ENCODE data around the gene AMMECR1. TPM values are rescaled to one million over a fixed set of nuclear protein-coding genes. Genes with fewer than 3 reads are reported as not detected.
"Not testable (repeated sequence)": the region's sequence is repeated elsewhere in the genome, so short reads cannot be mapped to it uniquely, and the experiment has no call there.

The AMMECR1 gene
- polyA plus RNA-seq, 3 donors: 2.1 to 3.3 (median 2.9) TPM

DNA sequence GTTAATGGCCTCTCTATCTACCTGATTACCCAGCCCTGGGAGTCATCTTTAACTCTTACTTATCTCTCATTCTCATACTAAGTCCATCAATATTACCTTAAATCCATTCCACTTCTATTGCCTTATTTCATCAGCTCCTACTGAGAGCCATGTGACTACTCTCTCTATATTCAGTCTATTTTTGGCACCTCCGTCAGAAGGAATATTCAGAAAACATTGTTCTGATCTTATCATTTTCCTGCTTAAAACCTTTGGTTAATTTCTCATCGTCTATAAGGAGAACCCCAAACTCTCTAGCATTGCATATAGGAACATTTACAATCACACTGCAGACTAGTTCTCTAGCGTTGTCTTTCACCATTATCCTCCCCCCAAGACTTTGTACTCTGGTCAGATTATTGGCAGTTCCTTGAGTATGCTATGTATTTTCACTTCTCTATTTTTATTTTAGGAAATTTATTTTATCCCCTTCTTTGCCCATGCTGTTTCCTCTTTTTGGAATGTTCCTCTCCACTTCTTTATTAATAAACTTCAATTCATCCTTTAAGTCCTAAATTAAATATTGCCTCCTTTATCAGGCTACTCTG lies 13.7 kb upstream of the AMMECR1 start:
- Histone ChIP-seq H3K9ac (ENCODE audit: insufficient read depth, low read length, poor library complexity, severe bottlenecking) (no peak overlapping the region), H3K27me3 (ENCODE audit: control insufficient read depth in 2 of 2, insufficient read depth in 2 of 2, low read length in 2 of 2) (no peaks in the 10 kb centered on the region), H3K27ac (ENCODE audit: low read depth in 1 of 2, low read length in 2 of 2) (no peak overlapping the region), H3K36me3 (replicated peaks in 1 of 2; ENCODE audit: control insufficient read depth in 1 of 2, insufficient read depth in 2 of 2, low read length in 2 of 2) (no peaks in the 10 kb centered on the region), H3K4me1 (ENCODE audit: control insufficient read depth in 1 of 2, insufficient read depth in 2 of 2, low read length in 2 of 2) (peaks cover 31 to 33% of the 10 kb centered on the region in 2 donors), H2AFZ (ENCODE audit: insufficient read depth, low read depth, low read length, poor library complexity, severe bottlenecking) (no peak overlapping the region), H4K20me1 (ENCODE audit: insufficient read depth, low read length) (no peaks in the 10 kb centered on the region), H3K79me2 (ENCODE audit: insufficient read depth, low read length) (no peaks in the 10 kb centered on the region), H3K9me3 (replicated peaks in 1 of 2; ENCODE audit: control insufficient read depth in 1 of 2, insufficient read depth in 1 of 2, low read length in 2 of 2) (no peaks in the 10 kb centered on the region), H3K4me2 (replicated peaks; ENCODE audit: extremely low read depth, low read length, poor library complexity, severe bottlenecking) (peak overlapping the region; percentile 33), H3K4me3 (replicated peaks in 1 of 3; ENCODE audit: low read depth in 2 of 3, low read length in 3 of 3) (peak overlapping the region in 1 of 3 experiments; percentile 11)
- H3K4me3 Mint-ChIP-seq: no peak overlapping the region
- peak; percentile 0 to 28 (median 14) for DNase-seq
- no peaks in the 10 kb centered on the region for H3K27me3 Mint-ChIP-seq (ENCODE audit: low read depth in 3 of 3)
- H3K27ac Mint-ChIP-seq: no peak overlapping the region
- intact Hi-C loops (cut with micrococcal nuclease): no loop called here
- peaks cover 0 to 3% (median 0%) of the 10 kb centered on the region in 7 donors for H3K9me3 Mint-ChIP-seq
- H3K36me3 Mint-ChIP-seq: no peaks in the 10 kb centered on the region
- WGBS (ENCODE audit: insufficient coverage): no CpG with 5 or more reads among the region's 3 CpGs
- TF ChIP-seq, protein P1, sequence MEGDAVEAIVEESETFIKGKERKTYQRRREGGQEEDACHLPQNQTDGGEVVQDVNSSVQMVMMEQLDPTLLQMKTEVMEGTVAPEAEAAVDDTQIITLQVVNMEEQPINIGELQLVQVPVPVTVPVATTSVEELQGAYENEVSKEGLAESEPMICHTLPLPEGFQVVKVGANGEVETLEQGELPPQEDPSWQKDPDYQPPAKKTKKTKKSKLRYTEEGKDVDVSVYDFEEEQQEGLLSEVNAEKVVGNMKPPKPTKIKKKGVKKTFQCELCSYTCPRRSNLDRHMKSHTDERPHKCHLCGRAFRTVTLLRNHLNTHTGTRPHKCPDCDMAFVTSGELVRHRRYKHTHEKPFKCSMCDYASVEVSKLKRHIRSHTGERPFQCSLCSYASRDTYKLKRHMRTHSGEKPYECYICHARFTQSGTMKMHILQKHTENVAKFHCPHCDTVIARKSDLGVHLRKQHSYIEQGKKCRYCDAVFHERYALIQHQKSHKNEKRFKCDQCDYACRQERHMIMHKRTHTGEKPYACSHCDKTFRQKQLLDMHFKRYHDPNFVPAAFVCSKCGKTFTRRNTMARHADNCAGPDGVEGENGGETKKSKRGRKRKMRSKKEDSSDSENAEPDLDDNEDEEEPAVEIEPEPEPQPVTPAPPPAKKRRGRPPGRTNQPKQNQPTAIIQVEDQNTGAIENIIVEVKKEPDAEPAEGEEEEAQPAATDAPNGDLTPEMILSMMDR (IDR thresholded peaks at IDR 0.05): no peak
- H3K4me1 Mint-ChIP-seq: no peaks in the 10 kb centered on the region

DNA sequence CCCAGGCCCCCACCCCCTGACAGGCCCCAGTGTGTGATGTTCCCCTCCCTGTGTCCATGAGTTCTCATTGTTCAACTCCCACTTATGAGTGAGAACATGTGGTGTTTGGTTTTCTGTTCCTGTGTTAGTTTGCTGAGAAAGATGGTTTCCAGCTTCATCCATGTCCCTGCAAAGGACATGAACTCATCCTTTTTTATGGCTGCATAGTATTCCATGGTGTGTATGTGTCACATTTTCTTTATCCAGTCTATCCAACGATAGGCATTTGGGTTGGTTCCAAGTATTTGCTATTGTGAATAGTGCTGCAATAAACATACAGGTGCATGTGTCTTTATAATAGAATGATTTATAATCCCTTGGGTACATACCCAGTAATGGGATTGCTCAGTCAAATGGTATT lies 10.7 kb upstream of the AMMECR1 start:
- H3K79me2 ChIP-seq (ENCODE audit: insufficient read depth, low read length); H3K9ac ChIP-seq (ENCODE audit: insufficient read depth, low read length, poor library complexity, severe bottlenecking); H3K27me3 ChIP-seq (ENCODE audit: control insufficient read depth in 2 of 2, insufficient read depth in 2 of 2, low read length in 2 of 2); H4K20me1 ChIP-seq (ENCODE audit: insufficient read depth, low read length); H3K4me3 ChIP-seq (replicated peaks in 1 of 3; ENCODE audit: low read depth in 2 of 3, low read length in 3 of 3); H3K36me3 Mint-ChIP-seq; H3K4me3 Mint-ChIP-seq; H3K27ac ChIP-seq (ENCODE audit: low read depth in 1 of 2, low read length in 2 of 2); H3K27ac Mint-ChIP-seq; H3K9me3 ChIP-seq (replicated peaks in 1 of 2; ENCODE audit: control insufficient read depth in 1 of 2, insufficient read depth in 1 of 2, low read length in 2 of 2); H3K4me1 Mint-ChIP-seq; H3K4me2 ChIP-seq (replicated peaks; ENCODE audit: extremely low read depth, low read length, poor library complexity, severe bottlenecking); H3K27me3 Mint-ChIP-seq (ENCODE audit: low read depth in 3 of 3); H3K36me3 ChIP-seq (replicated peaks in 1 of 2; ENCODE audit: control insufficient read depth in 1 of 2, insufficient read depth in 2 of 2, low read length in 2 of 2); H2AFZ ChIP-seq (ENCODE audit: insufficient read depth, low read depth, low read length, poor library complexity, severe bottlenecking); intact Hi-C loops (cut with micrococcal nuclease); H3K9me3 Mint-ChIP-seq; DNase-seq: not testable (repeated sequence)
- H3K4me1 ChIP-seq (ENCODE audit: control insufficient read depth in 1 of 2, insufficient read depth in 2 of 2, low read length in 2 of 2): peaks cover 32 to 34% of the 10 kb centered on the region in 2 donors
- WGBS (ENCODE audit: insufficient coverage): no CpG with 5 or more reads among the region's 1 CpG

Data from CD14-positive monocyte (primary cell).